ENCODE measurements around the gene DUOXA1.
"Not testable (repeated sequence)": the region's sequence is repeated elsewhere in the genome, so short reads cannot be mapped to it uniquely, and the experiment has no call there.

The DUOXA1 gene

DNA sequence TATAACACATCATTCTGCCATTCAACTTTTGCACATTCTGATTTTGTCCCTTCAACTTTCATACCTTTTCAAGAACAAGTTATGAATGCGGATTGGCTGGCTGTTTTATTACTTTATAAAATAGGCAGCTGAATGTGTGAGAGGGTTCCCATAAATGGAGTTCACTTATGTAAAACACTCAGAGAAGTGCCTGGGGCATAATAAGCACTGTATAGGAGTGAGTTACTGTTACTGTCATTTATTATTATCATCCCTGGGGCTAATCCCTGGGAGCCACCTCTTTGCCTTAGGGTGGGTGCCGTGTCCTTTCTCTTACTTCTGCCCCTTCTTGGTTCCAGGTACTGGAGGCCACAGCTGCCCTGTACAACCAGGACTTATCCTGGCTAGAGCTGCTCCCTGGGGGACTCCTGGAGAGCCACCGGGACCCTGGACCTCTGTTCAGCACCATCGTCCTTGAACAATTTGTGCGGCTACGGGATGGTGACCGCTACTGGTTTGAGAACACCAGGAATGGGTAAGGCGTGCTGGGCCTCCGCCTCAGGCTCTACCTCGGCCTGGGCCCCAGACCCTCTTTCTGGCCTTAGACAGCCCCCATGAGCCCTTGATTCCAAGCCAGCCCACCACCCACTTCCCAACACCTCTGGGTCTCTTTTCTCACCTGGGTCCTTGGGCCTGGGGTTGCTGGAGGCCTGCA is 11.0 kb upstream of the DUOXA1 start:
- Histone ChIP-seq H3K4me1 (ENCODE audit: control insufficient read depth, insufficient read depth, low read length, poor library complexity, severe bottlenecking) (no peaks in the 10 kb centered on the region), H3K9me3 (ENCODE audit: control insufficient read depth, low read length) (no peaks in the 10 kb centered on the region), H3K4me3 (ENCODE audit: extremely low read depth, insufficient read depth, low read length, poor library complexity, severe bottlenecking) (no peak overlapping the region), H3K27ac (ENCODE audit: low read depth, low read length, severe bottlenecking) (no peak overlapping the region), H3K36me3 (ENCODE audit: control insufficient read depth, insufficient read depth, low read length) (no peaks in the 10 kb centered on the region)
- 91 to 95% methylated on average over 9 of the region's 10 CpGs for WGBS, 2 experiments (ENCODE audit: insufficient coverage in 2 of 2)

DNA sequence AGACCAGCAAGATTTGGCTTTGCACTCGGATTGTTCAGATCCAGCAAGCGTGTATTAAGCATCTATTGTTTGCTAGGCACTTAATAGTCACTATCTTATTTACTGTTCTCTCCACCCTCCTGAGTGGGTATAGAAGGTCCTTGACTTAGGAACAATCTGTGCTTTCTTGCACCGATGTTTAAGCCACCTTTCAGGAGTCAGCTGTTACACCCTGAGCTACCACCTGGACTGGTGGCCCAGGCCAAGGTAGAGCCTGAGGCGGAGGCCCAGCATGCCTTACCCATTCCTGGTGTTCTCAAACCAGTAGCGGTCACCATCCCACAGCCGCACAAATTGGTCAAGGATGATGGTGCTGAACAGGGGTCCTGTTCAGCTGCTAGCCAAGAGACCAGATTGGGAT is 10.1 kb upstream of the DUOXA1 start:
- Histone ChIP-seq H3K9me3 (ENCODE audit: control insufficient read depth, low read length) (no peaks in the 10 kb centered on the region), H3K4me1 (ENCODE audit: control insufficient read depth, insufficient read depth, low read length, poor library complexity, severe bottlenecking) (no peaks in the 10 kb centered on the region), H3K36me3 (ENCODE audit: control insufficient read depth, insufficient read depth, low read length) (no peaks in the 10 kb centered on the region), H3K4me3 (ENCODE audit: extremely low read depth, insufficient read depth, low read length, poor library complexity, severe bottlenecking) (no peak overlapping the region), H3K27ac (ENCODE audit: low read depth, low read length, severe bottlenecking) (no peak overlapping the region)
- 90 to 92% methylated on average over 5 to 6 of the region's 6 CpGs for WGBS, 2 experiments (ENCODE audit: insufficient coverage in 2 of 2)

DNA sequence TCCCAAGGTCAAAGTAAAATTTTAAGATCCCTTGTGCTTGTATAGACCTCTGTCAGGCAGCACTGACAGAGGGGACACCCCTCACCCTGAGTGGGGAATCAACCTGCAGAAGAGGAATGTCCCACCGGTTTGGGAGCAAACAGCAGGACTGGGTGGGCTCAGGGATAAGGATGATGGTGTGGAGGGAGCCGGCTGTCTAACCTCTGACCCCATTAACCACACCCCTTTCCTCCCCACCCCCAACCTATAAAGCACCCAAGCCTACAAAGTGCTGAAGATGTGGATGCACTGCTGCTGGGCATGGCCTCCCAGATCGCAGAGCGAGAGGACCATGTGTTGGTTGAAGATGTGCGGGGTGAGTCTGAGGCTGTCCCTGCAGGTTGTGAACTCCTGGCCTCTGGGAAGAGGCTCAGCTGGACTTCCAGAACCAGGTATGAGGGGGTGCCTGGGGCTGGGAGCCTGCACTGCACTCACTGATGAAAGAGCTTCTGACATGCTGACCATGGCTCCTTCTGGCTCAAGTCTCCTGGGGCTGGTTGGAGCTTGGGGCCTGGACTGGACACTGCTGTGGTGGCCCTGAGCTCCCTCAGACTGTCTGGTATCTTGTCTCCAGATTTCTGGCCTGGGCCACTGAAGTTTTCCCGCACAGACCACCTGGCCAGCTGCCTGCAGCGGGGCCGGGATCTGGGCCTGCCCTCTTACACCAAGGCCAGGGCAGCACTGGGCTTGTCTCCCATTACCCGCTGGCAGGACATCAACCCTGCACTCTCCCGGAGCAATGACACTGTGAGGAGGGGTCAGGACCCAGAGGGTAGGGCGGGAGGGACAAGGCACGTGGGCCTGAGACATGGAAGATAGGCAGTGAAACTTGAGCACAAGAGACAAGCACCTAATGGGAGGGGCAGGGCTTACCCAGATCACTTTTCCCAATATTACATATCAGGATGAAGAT is 9.4 kb upstream of the DUOXA1 start:
- WGBS, 2 experiments (ENCODE audit: insufficient coverage in 2 of 2): 88 to 92% methylated on average over 7 to 9 of the region's 12 CpGs
- Histone ChIP-seq H3K9me3 (ENCODE audit: control insufficient read depth, low read length) (no peaks in the 10 kb centered on the region), H3K4me3 (ENCODE audit: extremely low read depth, insufficient read depth, low read length, poor library complexity, severe bottlenecking) (no peak overlapping the region), H3K36me3 (ENCODE audit: control insufficient read depth, insufficient read depth, low read length) (no peaks in the 10 kb centered on the region), H3K4me1 (ENCODE audit: control insufficient read depth, insufficient read depth, low read length, poor library complexity, severe bottlenecking) (no peaks in the 10 kb centered on the region), H3K27ac (ENCODE audit: low read depth, low read length, severe bottlenecking) (no peak overlapping the region)

DNA sequence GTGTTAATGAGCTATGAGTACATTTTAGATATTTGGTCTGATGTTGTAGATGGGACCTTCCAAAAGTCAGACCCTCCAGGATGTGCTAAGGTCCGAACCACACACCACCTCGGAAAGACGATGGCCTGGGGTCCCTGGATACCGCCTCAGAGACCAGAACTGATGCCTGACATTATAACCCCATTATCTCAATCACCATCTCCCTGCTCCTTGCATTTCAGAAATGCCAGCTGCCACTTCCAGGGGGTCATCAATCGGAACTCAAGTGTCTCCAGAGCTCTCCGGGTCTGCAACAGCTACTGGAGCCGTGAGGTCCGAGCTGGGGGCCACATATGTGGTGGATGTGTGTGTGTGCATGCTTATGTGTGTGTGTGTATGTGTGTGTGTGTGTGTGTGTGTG is 8.0 kb upstream of the DUOXA1 start:
- Histone ChIP-seq H3K4me3 (ENCODE audit: extremely low read depth, insufficient read depth, low read length, poor library complexity, severe bottlenecking) (no peak overlapping the region), H3K36me3 (ENCODE audit: control insufficient read depth, insufficient read depth, low read length) (no peaks in the 10 kb centered on the region), H3K9me3 (ENCODE audit: control insufficient read depth, low read length) (no peaks in the 10 kb centered on the region), H3K4me1 (ENCODE audit: control insufficient read depth, insufficient read depth, low read length, poor library complexity, severe bottlenecking) (no peaks in the 10 kb centered on the region), H3K27ac (ENCODE audit: low read depth, low read length, severe bottlenecking) (no peak overlapping the region)
- 83 to 100% methylated on average over 1 to 8 of the region's 8 CpGs for WGBS, 2 experiments (ENCODE audit: insufficient coverage in 2 of 2)

DNA sequence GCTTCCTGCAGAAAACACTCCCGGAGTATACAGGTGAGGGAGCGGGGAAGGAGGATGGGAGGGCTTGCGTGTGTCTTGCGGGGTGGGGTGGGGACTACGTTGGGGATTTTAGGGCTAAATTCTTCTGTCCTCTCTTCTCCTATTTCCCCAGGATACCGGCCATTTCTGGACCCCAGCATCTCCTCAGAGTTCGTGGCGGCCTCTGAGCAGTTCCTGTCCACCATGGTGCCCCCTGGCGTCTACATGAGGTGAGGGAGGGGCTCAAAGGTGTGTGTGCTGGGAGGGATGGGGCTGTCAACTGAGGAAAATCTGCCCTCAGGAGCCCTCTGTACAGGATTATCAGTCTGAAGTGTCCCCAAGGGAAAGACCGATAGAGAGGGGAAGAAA is 6.7 kb upstream of the DUOXA1 start:
- H3K27ac ChIP-seq (ENCODE audit: low read depth, low read length, severe bottlenecking): no peak overlapping the region
- no peak overlapping the region for H3K4me3 ChIP-seq (ENCODE audit: extremely low read depth, insufficient read depth, low read length, poor library complexity, severe bottlenecking)
- no peaks in the 10 kb centered on the region for H3K4me1 ChIP-seq (ENCODE audit: control insufficient read depth, insufficient read depth, low read length, poor library complexity, severe bottlenecking)
- 18 to 41% methylated on average over 4 to 7 of the region's 10 CpGs for WGBS, 2 experiments (ENCODE audit: insufficient coverage in 2 of 2)
- H3K9me3 ChIP-seq (ENCODE audit: control insufficient read depth, low read length): no peaks in the 10 kb centered on the region
- H3K36me3 ChIP-seq (ENCODE audit: control insufficient read depth, insufficient read depth, low read length): no peaks in the 10 kb centered on the region

DNA sequence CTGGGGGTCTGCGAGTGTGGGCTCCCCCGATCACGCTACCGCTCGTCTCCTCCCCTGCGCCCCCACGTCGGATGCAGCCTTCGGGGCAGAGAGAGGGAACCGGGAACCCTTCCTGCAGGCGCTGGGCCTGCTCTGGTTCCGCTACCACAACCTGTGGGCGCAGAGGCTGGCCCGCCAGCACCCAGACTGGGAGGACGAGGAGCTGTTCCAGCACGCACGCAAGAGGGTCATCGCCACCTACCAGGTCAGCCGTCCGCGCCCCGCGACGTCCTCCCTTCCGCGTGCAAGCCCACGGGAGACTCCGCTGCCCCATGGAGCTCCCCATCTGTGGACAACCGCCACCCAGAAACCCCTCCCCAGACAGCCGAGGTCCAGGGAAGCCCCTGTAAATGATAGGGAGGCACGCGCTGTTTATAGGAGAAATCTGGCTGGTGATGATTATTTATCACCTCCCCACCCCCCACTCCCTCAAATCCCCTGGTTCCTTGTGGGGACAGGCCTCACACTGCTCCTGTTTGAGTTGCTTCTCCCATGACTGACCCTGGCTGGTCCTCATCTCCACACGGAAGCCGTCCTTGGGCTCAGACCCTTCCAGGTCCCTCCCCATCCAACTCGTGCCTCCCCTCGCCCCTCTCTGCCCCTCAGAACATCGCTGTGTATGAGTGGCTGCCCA is 6.2 kb upstream of the DUOXA1 start:
- not testable (repeated sequence) for H3K36me3 ChIP-seq (ENCODE audit: control insufficient read depth, insufficient read depth, low read length); H3K9me3 ChIP-seq (ENCODE audit: control insufficient read depth, low read length); H3K27ac ChIP-seq (ENCODE audit: low read depth, low read length, severe bottlenecking); H3K4me3 ChIP-seq (ENCODE audit: extremely low read depth, insufficient read depth, low read length, poor library complexity, severe bottlenecking); H3K4me1 ChIP-seq (ENCODE audit: control insufficient read depth, insufficient read depth, low read length, poor library complexity, severe bottlenecking)
- 33 to 58% methylated on average over 2 of the region's 37 CpGs for WGBS, 2 experiments (ENCODE audit: insufficient coverage in 2 of 2)

DNA sequence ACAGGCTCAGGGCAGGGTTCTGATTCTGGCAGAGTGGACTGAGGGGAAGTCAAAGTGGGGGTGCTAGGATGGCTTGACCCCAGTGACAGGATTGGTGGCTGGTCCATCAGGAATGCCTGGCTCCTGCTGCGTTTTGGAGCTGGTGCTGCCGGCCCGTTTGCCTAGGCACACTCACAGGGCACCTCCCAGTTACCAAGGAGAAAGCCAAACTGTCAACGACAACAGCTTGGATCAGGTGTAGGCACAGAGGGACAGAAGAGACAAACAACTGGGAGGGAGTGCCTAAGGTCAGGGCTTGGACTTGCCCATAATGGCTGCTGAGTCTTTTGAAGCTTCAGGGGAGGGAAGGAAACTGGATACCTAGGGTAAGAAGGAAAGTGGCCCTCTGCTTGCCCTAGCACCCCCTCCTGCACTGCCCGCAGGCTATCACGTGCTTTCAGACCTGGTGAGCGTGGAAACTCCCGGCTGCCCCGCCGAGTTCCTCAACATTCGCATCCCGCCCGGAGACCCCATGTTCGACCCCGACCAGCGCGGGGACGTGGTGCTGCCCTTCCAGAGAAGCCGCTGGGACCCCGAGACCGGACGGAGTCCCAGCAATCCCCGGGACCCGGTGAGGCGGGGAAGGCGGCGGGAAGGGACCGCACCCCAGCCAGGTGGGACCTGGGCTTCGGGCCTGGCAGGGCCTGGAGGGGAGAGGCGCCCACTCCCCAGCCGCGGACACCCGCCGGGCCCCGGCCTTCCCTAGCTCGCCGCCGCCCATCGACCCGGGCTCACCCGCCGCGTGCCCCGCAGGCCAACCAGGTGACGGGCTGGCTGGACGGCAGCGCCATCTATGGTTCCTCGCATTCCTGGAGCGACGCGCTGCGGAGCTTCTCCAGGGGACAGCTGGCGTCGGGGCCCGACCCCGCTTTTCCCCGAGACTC is 5.3 kb upstream of the DUOXA1 start:
- Histone ChIP-seq H3K36me3 (ENCODE audit: control insufficient read depth, insufficient read depth, low read length) (no peaks in the 10 kb centered on the region), H3K4me3 (ENCODE audit: extremely low read depth, insufficient read depth, low read length, poor library complexity, severe bottlenecking) (no peak overlapping the region), H3K27ac (ENCODE audit: low read depth, low read length, severe bottlenecking) (no peak overlapping the region), H3K4me1 (ENCODE audit: control insufficient read depth, insufficient read depth, low read length, poor library complexity, severe bottlenecking) (peaks cover 3% of the 10 kb centered on the region), H3K9me3 (ENCODE audit: control insufficient read depth, low read length) (no peaks in the 10 kb centered on the region)
- 21 to 37% methylated on average over 30 to 37 of the region's 57 CpGs for WGBS, 2 experiments (ENCODE audit: insufficient coverage in 2 of 2)

DNA sequence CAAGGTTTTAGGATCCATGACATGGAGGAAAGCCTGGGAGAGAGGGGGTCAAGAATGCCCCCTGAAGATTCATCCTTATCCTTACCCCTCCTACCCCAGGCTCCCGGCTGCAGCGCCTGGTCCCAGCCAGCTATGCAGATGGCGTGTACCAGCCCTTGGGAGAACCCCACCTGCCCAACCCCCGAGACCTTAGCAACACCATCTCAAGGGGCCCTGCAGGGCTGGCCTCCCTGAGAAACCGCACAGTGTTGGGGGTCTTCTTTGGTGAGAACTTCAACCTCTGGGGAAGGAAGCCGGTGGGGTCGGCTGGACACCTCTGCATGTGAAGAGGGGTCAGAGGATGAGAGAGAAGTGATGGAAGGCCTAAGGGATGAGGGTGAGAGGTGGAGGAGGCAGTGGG is 4.4 kb upstream of the DUOXA1 start:
- Histone ChIP-seq H3K4me1 (ENCODE audit: control insufficient read depth, insufficient read depth, low read length, poor library complexity, severe bottlenecking) (peaks cover 8% of the 10 kb centered on the region), H3K4me3 (ENCODE audit: extremely low read depth, insufficient read depth, low read length, poor library complexity, severe bottlenecking) (no peak overlapping the region), H3K27ac (ENCODE audit: low read depth, low read length, severe bottlenecking) (no peak overlapping the region), H3K36me3 (ENCODE audit: control insufficient read depth, insufficient read depth, low read length) (no peaks in the 10 kb centered on the region), H3K9me3 (ENCODE audit: control insufficient read depth, low read length) (no peaks in the 10 kb centered on the region)
- 90 to 91% methylated on average over 3 to 7 of the region's 7 CpGs for WGBS, 2 experiments (ENCODE audit: insufficient coverage in 2 of 2)

DNA sequence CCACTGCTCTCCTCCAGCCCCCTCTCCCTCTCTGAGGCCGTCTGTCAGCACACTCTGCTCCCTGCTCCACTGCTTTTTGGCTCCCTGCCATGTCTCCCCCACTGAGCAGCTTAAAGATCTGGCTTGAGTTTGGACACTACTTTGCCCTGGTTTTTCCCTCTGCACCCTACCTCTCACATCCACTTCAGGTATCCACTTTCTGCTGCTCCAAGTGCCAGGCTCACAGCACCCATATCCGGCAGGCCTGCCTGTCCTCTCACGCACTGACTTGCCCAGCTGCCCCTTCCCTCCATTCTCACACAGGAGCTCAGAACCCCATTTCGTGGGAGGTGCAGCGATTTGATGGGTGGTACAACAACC is 3.9 kb upstream of the DUOXA1 start:
- 73 to 92% methylated on average over 4 of the region's 5 CpGs for WGBS, 2 experiments (ENCODE audit: insufficient coverage in 2 of 2)

More for the DNA sequence above, 3.9 kb upstream of the DUOXA1 start:
- no peak overlapping the region for H3K4me3 ChIP-seq (ENCODE audit: extremely low read depth, insufficient read depth, low read length, poor library complexity, severe bottlenecking)
- H3K9me3 ChIP-seq (ENCODE audit: control insufficient read depth, low read length): no peaks in the 10 kb centered on the region
- no peak overlapping the region for H3K27ac ChIP-seq (ENCODE audit: low read depth, low read length, severe bottlenecking)
- no peaks in the 10 kb centered on the region for H3K36me3 ChIP-seq (ENCODE audit: control insufficient read depth, insufficient read depth, low read length)
- peaks cover 9% of the 10 kb centered on the region for H3K4me1 ChIP-seq (ENCODE audit: control insufficient read depth, insufficient read depth, low read length, poor library complexity, severe bottlenecking)
